SK-N-SH (cell line): ENCODE results near the gene ID1. TPM values are rescaled to one million over a fixed set of nuclear protein-coding genes. Genes with fewer than 3 reads are reported as not detected.

Source experiments
- CTCF ChIA-PET: fragments of 300-600, 350-600 bp; formaldehyde crosslinking; extraction: SDS; loops from one replicate; lab custom pipeline; 2021; lab: Yijun Ruan, JAX
- POLR2A ChIA-PET: fragments of 350-600 bp; sonication (Branson Sonifier 250); formaldehyde crosslinking; extraction: SDS; loops from one replicate; lab custom pipeline; 2020; ENCODE audit warnings: antibody characterized with exemption, inconsistent platforms; lab: Yijun Ruan, JAX
- DNase-seq: peaks from one replicate; pipeline ENCODE4 v3.0.0; 2012
- H2AFZ ChIP-seq: fragments of 200-600 bp; sonication (generic); 2 replicates; pipeline ENCODE4 v1.8.1; 2016; ENCODE audit warnings: antibody characterized with exemption, mild to moderate bottlenecking, low read depth
- H3F3A ChIP-seq: fragments of 200-600 bp; sonication (generic); replicated peaks from 2 replicates; pipeline ENCODE3; 2016; ENCODE audit warnings: antibody characterized with exemption, mild to moderate bottlenecking; ENCODE audit not compliant: insufficient read depth
- H3K27ac ChIP-seq, 2 experiments: fragments of 200-500 bp in 1 of 2; fragments of 200-600 bp in 1 of 2; sonication (Bioruptor generic) in 1 of 2; sonication (generic), shearing (Covaris generic) in 1 of 2; 2 replicates each; pipeline versions ENCODE4 v1.5.1 to v1.6.1; 2014 to 2016; ENCODE audit warnings: low read depth in 2 of 2, inconsistent platforms in 1 of 2, low read length in 1 of 2, mild to moderate bottlenecking in 1 of 2, mixed read lengths in 1 of 2
- H3K27me3 ChIP-seq: fragments of 200-600 bp; sonication (generic), shearing (Covaris generic); 2 replicates; pipeline ENCODE4 v1.6.1; 2016; ENCODE audit warnings: mixed run types; ENCODE audit not compliant: insufficient read depth
- H3K36me3 ChIP-seq, 2 experiments: fragments of 200-500 bp in 1 of 2; fragments of 200-600 bp in 1 of 2; sonication (Bioruptor generic) in 1 of 2; sonication (generic) in 1 of 2; replicated peaks in 1 of 2; 2 replicates each; pipeline versions ENCODE3 to v1.5.1; 2014 to 2016; ENCODE audit warnings: low read length in 1 of 2, mild to moderate bottlenecking in 1 of 2; ENCODE audit not compliant: insufficient read depth in 2 of 2, control insufficient read depth in 1 of 2
- H3K4me1 ChIP-seq, 2 experiments: fragments of 200-500 bp in 1 of 2; fragments of 200-600 bp in 1 of 2; sonication (Bioruptor generic) in 1 of 2; sonication (generic), shearing (Covaris generic) in 1 of 2; 2 replicates each; pipeline versions ENCODE4 v1.5.1 to v1.6.1; 2014 to 2016; ENCODE audit warnings: low read depth in 1 of 2, low read length in 1 of 2, mixed run types in 1 of 2; ENCODE audit not compliant: insufficient read depth in 2 of 2, control insufficient read depth in 1 of 2
- H3K4me2 ChIP-seq: fragments of 200-600 bp; sonication (generic), shearing (Covaris generic); 2 replicates; pipeline ENCODE4 v1.6.1; 2017; ENCODE audit warnings: mixed run types
- H3K4me3 ChIP-seq, 2 experiments: fragments of 200-500 bp in 1 of 2; fragments of 200-600 bp in 1 of 2; sonication (Bioruptor generic) in 1 of 2; sonication (generic), shearing (Covaris generic) in 1 of 2; 2 replicates each; pipeline versions ENCODE4 v1.5.1 to v1.8.1; 2014 to 2016; ENCODE audit warnings: low read depth in 2 of 2, inconsistent platforms in 1 of 2, low read length in 1 of 2, mild to moderate bottlenecking in 1 of 2, mixed read lengths in 1 of 2, moderate library complexity in 1 of 2
- H3K79me2 ChIP-seq: fragments of 200-600 bp; sonication (generic); 2 replicates; pipeline ENCODE4 v1.8.1; 2017; ENCODE audit warnings: mild to moderate bottlenecking; ENCODE audit not compliant: insufficient read depth
- H3K9ac ChIP-seq: fragments of 200-600 bp; sonication (generic); 2 replicates; pipeline ENCODE4 v1.6.1; 2017; ENCODE audit warnings: mixed run types
- H3K9me2 ChIP-seq: fragments of 200-600 bp; sonication (generic); 2 replicates; pipeline ENCODE4 v1.6.1; 2017; ENCODE audit warnings: mixed run types
- H3K9me3 ChIP-seq: fragments of 200-600 bp; sonication (generic); 2 replicates; pipeline ENCODE4 v1.6.1; 2017; ENCODE audit warnings: mixed run types, mild to moderate bottlenecking, moderate library complexity
- H4K20me1 ChIP-seq: fragments of 200-600 bp; sonication (generic); 2 replicates; pipeline ENCODE4 v1.6.1; 2017; ENCODE audit warnings: mild to moderate bottlenecking, mixed run types; ENCODE audit not compliant: insufficient read depth
- ELF1 ChIP-seq: IDR thresholded peaks from 2 replicates; pipeline ENCODE4 v1.4.0; 2012
- EZH2phosphoT487 ChIP-seq: fragments of 200-600 bp; sonication (generic); IDR thresholded peaks from 2 replicates; pipeline ENCODE4 v1.6.1; 2017; ENCODE audit warnings: low read depth, mixed run types, mild to moderate bottlenecking, antibody characterized with exemption, moderate library complexity, borderline replicate concordance
- FOSL2 ChIP-seq: IDR thresholded peaks from 2 replicates; pipeline ENCODE4 v1.4.0; 2012; ENCODE audit warnings: low read depth, mild to moderate bottlenecking, moderate library complexity, borderline replicate concordance
- GABPA ChIP-seq: IDR thresholded peaks from 2 replicates; pipeline ENCODE4 v1.4.0; 2012; ENCODE audit warnings: low read depth, mild to moderate bottlenecking
- GATA2 ChIP-seq: sonication (generic); formaldehyde crosslinking; IDR thresholded peaks from 2 replicates; pipeline ENCODE4 v1.5.0; 2020; ENCODE audit warnings: mild to moderate bottlenecking, missing genetic modification reagents
- MAX ChIP-seq: IDR thresholded peaks from 2 replicates; pipeline ENCODE4 v1.4.0; 2012; ENCODE audit warnings: low read depth
- MEF2A ChIP-seq: IDR thresholded peaks from 2 replicates; pipeline ENCODE4 v1.4.0; 2012; ENCODE audit warnings: low read depth, borderline replicate concordance
- MXI1 ChIP-seq: IDR thresholded peaks from 2 replicates; pipeline ENCODE4 v1.6.1; 2012; ENCODE audit warnings: mild to moderate bottlenecking, low read depth, low read length, improper control_type of control experiment
- RAD21 ChIP-seq: IDR thresholded peaks from 2 replicates; pipeline ENCODE4 v1.6.1; 2012; ENCODE audit warnings: mild to moderate bottlenecking, low read length
- RCOR1 ChIP-seq: fragments of 150-350 bp; IDR thresholded peaks from 2 replicates; pipeline ENCODE4 v1.6.1; 2017; ENCODE audit warnings: antibody characterized with exemption, low read length
- SMC3 ChIP-seq: IDR thresholded peaks from 2 replicates; pipeline ENCODE4 v1.6.1; 2012; ENCODE audit warnings: low read depth, low read length, improper control_type of control experiment
- TAF1 ChIP-seq: IDR thresholded peaks from 2 replicates; pipeline ENCODE4 v1.6.1; 2012; ENCODE audit warnings: low read depth, mild to moderate bottlenecking, low read length, moderate library complexity, borderline replicate concordance
- USF2 ChIP-seq: fragments of 150-350 bp; IDR thresholded peaks from 2 replicates; pipeline ENCODE4 v1.6.1; 2017; ENCODE audit warnings: antibody characterized with exemption, low read length, low read depth, borderline replicate concordance
- YY1 ChIP-seq: IDR thresholded peaks from 2 replicates; pipeline ENCODE4 v1.4.0; 2012; ENCODE audit warnings: low read depth, mild to moderate bottlenecking
- ZBTB33 ChIP-seq: IDR thresholded peaks from 2 replicates; pipeline ENCODE4 v1.4.0; 2012; ENCODE audit warnings: low read depth, borderline replicate concordance
- WGBS: methylation state at CpG from one replicate; pipeline ENCODE4 v1.1.6; 2017; ENCODE audit warnings: low lambda C conversion rate; 5-methylcytosine and 5-hydroxymethylcytosine counted together
- polyA plus RNA-seq, 3 experiments: library from polyadenylated mRNA; depleted of rRNA; stranded (reverse); fragments of >200 nt; gene quantifications; 2 replicates each; pipeline ENCODE4 v1.2.3, GENCODE V29; 2012
- TF ChIP-seq, protein P1 (sequence below): fragments of 150-350 bp; IDR thresholded peaks from 2 replicates; pipeline ENCODE4 v1.6.1; 2016; ENCODE audit warnings: mild to moderate bottlenecking, low read depth, low read length
- TF ChIP-seq, protein P2 (sequence below): IDR thresholded peaks from 2 replicates; pipeline ENCODE4 v1.6.1; 2012; ENCODE audit warnings: mild to moderate bottlenecking, low read depth, low read length, moderate library complexity

ID1 gene
- polyA plus RNA-seq, 1 of the 3 experiments (the other 2 are of a cell fraction): 493 TPM

GRCh38 chr20:31562241-31562640 is 42.8 kb upstream of the ID1 start:
- ChIA-PET CTCF (interaction anchor here (0.7 to 31.0 kb wide), 32 partner anchors 8 to 390 kb away, joined by 3 to 1802 read pairs (median 4); partner anchors contain the start of genes BCL2L1, FOXS1, HM13 and ID1), POLR2A (interaction anchor here (0.6 to 5.3 kb wide), 12 partner anchors 9 to 176 kb away, joined by 3 to 48 read pairs (median 5); partner anchors contain the start of genes ID1 and TPX2)
- Histone ChIP-seq H3K27ac (peak overlapping the region; percentile 73 to 96), H3K9ac (peak overlapping the region; percentile 62; the same call in 1 of the 2 replicates), H3K9me2 (no peaks in the 10 kb centered on the region), H3K4me2 (no peak overlapping the region), H2AFZ (no peak overlapping the region), H3K27me3 (no peaks in the 10 kb centered on the region), H3K36me3 (peaks cover 29 to 35% of the 10 kb centered on the region in 2 experiments), H4K20me1 (no peaks in the 10 kb centered on the region), H3F3A (peaks cover 40% of the 10 kb centered on the region)
- DNase-seq: no peak
- TF ChIP-seq, protein P1, sequence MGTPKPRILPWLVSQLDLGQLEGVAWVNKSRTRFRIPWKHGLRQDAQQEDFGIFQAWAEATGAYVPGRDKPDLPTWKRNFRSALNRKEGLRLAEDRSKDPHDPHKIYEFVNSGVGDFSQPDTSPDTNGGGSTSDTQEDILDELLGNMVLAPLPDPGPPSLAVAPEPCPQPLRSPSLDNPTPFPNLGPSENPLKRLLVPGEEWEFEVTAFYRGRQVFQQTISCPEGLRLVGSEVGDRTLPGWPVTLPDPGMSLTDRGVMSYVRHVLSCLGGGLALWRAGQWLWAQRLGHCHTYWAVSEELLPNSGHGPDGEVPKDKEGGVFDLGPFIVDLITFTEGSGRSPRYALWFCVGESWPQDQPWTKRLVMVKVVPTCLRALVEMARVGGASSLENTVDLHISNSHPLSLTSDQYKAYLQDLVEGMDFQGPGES: no peak
- TF ChIP-seq MEF2A: no peak
- TF ChIP-seq, all 33 proteins: peak for 0
- 60% methylated on average over 1 of the region's 1 CpG for WGBS
- no peaks in the 10 kb centered on the region; the same call in 1 of the 2 replicates for H3K79me2 ChIP-seq
- no peak overlapping the region for H3K4me3 ChIP-seq
- peaks cover 26 to 33% of the 10 kb centered on the region in 2 experiments for H3K4me1 ChIP-seq
- H3K9me3 ChIP-seq: no peaks in the 10 kb centered on the region

GRCh38 chr20:31564284-31564683 is 40.8 kb upstream of the ID1 start:
- Histone ChIP-seq H3F3A (peaks cover 57% of the 10 kb centered on the region), H3K36me3 (peaks cover 33 to 35% of the 10 kb centered on the region in 2 experiments), H3K4me3 (no peak overlapping the region), H3K27ac (no peak overlapping the region), H3K9me2 (no peaks in the 10 kb centered on the region), H3K9ac (no peak overlapping the region), H3K79me2 (no peaks in the 10 kb centered on the region; the same call in 1 of the 2 replicates), H2AFZ (no peak overlapping the region), H4K20me1 (no peaks in the 10 kb centered on the region), H3K9me3 (no peaks in the 10 kb centered on the region), H3K4me2 (no peak overlapping the region), H3K27me3 (no peaks in the 10 kb centered on the region), H3K4me1 (peaks cover 42 to 46% of the 10 kb centered on the region in 2 experiments)
- ChIA-PET CTCF (interaction anchor here (2.0 to 31.0 kb wide), 4 partner anchors 47 to 159 kb away, joined by 6 to 1802 read pairs (median 38); partner anchors contain the start of genes BCL2L1 and ID1), POLR2A (interaction anchor here (5.3 kb wide), 1 partner anchor 48 kb away, joined by 48 read pairs; no protein-coding TSS in a partner anchor)
- WGBS: 94% methylated on average over 6 of the region's 6 CpGs
- DNase-seq: no peak
- TF ChIP-seq FOSL2: no peak
- no peak for TF ChIP-seq YY1
- no peak for TF ChIP-seq SMC3
- no peak for TF ChIP-seq ZBTB33
- no peak for TF ChIP-seq GATA2 (CRISPR knock-in tag)
- no peak for TF ChIP-seq EZH2phosphoT487
- no peak for TF ChIP-seq USF2
- no peak for TF ChIP-seq RCOR1
- TF ChIP-seq MXI1: no peak
- TF ChIP-seq, protein P2, sequence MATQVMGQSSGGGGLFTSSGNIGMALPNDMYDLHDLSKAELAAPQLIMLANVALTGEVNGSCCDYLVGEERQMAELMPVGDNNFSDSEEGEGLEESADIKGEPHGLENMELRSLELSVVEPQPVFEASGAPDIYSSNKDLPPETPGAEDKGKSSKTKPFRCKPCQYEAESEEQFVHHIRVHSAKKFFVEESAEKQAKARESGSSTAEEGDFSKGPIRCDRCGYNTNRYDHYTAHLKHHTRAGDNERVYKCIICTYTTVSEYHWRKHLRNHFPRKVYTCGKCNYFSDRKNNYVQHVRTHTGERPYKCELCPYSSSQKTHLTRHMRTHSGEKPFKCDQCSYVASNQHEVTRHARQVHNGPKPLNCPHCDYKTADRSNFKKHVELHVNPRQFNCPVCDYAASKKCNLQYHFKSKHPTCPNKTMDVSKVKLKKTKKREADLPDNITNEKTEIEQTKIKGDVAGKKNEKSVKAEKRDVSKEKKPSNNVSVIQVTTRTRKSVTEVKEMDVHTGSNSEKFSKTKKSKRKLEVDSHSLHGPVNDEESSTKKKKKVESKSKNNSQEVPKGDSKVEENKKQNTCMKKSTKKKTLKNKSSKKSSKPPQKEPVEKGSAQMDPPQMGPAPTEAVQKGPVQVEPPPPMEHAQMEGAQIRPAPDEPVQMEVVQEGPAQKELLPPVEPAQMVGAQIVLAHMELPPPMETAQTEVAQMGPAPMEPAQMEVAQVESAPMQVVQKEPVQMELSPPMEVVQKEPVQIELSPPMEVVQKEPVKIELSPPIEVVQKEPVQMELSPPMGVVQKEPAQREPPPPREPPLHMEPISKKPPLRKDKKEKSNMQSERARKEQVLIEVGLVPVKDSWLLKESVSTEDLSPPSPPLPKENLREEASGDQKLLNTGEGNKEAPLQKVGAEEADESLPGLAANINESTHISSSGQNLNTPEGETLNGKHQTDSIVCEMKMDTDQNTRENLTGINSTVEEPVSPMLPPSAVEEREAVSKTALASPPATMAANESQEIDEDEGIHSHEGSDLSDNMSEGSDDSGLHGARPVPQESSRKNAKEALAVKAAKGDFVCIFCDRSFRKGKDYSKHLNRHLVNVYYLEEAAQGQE: no peak
- TF ChIP-seq TAF1: no peak
- no peak for TF ChIP-seq RAD21
- TF ChIP-seq GABPA: no peak
- no peak for TF ChIP-seq MAX
- no peak for TF ChIP-seq ELF1
- TF ChIP-seq, protein P1: no peak
